ENCODE results near the gene HNF1A. TPM values are rescaled to one million over a fixed set of nuclear protein-coding genes. Genes with fewer than 3 reads are reported as not detected.

HNF1A gene
- total and polyA plus RNA-seq, 2 of the 13 experiments (the other 11 are each of a cell fraction or from before 2014, with no cell fraction given) = 13.4 to 34.7 TPM

- TF ChIP-seq MYPOP (CRISPR knock-in tag; IDR thresholded peaks at IDR 0.05) (0 out of 2 replicates have a peak, but pooled peaks have one; percentile 19), ZSCAN29 (CRISPR knock-in tag; conservative IDR thresholded peaks at IDR 0.05) (no peak), ZBTB7B (CRISPR knock-in tag; IDR thresholded peaks at IDR 0.05) (peak; percentile 57; the same call in 1 of the 2 replicates), ATF3 (CRISPR knock-in tag; IDR thresholded peaks at IDR 0.05) (peak; percentile 14; the same call in 1 of the 2 replicates), ZNF737 (CRISPR knock-in tag; IDR thresholded peaks at IDR 0.05; ENCODE audit: borderline replicate concordance) (no peak), LBX2 (CRISPR knock-in tag; IDR thresholded peaks at IDR 0.05; ENCODE audit: borderline replicate concordance) (no peak), KMT2A (CRISPR knock-in tag; IDR thresholded peaks at IDR 0.05) (no peak), ZBTB10 (CRISPR knock-in tag; IDR thresholded peaks at IDR 0.05; ENCODE audit: borderline replicate concordance) (peak; percentile 70; the same call in 1 of the 2 replicates), HOXA7 (CRISPR knock-in tag; IDR thresholded peaks at IDR 0.05) (no peak), KLF9 (CRISPR knock-in tag; IDR thresholded peaks at IDR 0.05; ENCODE audit: low read depth) (no peak), ZNF564 (CRISPR knock-in tag; IDR thresholded peaks at IDR 0.05) (no peak; the same call in 1 of the 2 replicates), TGIF2 (CRISPR knock-in tag; IDR thresholded peaks at IDR 0.05) (no peak), UBTF (CRISPR knock-in tag; IDR thresholded peaks at IDR 0.05) (0 out of 2 replicates have a peak, but pooled peaks have one; percentile 5), NCOA5 (CRISPR knock-in tag; IDR thresholded peaks at IDR 0.05) (no peak), KDM2A (CRISPR knock-in tag; IDR thresholded peaks at IDR 0.05; ENCODE audit: borderline replicate concordance, low read depth) (no peak), GZF1 (CRISPR knock-in tag; IDR thresholded peaks at IDR 0.05) (0 out of 2 replicates have a peak, but pooled peaks have one; percentile 35), TCF12 (IDR thresholded peaks at IDR 0.05) (no peak), TCF12 (CRISPR knock-in tag; IDR thresholded peaks at IDR 0.05) (no peak), ZFAT (CRISPR knock-in tag; conservative IDR thresholded peaks at IDR 0.05) (no peak), SMAD1 (CRISPR knock-in tag; IDR thresholded peaks at IDR 0.05; ENCODE audit: borderline replicate concordance, low read depth) (0 out of 2 replicates have a peak, but pooled peaks have one; percentile 78), U2AF2 (IDR thresholded peaks at IDR 0.05; ENCODE audit: low read depth, low read length) (no peak), RFX3 (CRISPR knock-in tag; IDR thresholded peaks at IDR 0.05) (no peak)
Measured at GRCh38 chr12:121025442-121026226, 47.3 kb downstream of the HNF1A start (continued).

Data from HepG2 (cell line).